ENCODE measurements around the gene NTSR1.

- TF ChIP-seq CTCF (conservative IDR thresholded peaks at IDR 0.05; ENCODE audit: low read length): no peak
- TF ChIP-seq EZH2phosphoT487 (IDR thresholded peaks at IDR 0.05; ENCODE audit: borderline replicate concordance): no peak
Measured at GRCh38 chr20:62719250-62719935, 10.8 kb downstream of the NTSR1 start.

All from Loucy (cell line).